ENCODE measurements around the gene FTL. TPM values are rescaled to one million over a fixed set of nuclear protein-coding genes. Genes with fewer than 3 reads are reported as not detected.
A peak's percentile ranks its signal among the peaks of the same experiment; 100 is the strongest.
"Not testable (repeated sequence)": the region's sequence is repeated elsewhere in the genome, so short reads cannot be mapped to it uniquely, and the experiment has no call there.

The FTL gene
- total RNA-seq (1,000 to 10,000 TPM in 1 of 6 donors, 100 to 1,000 TPM in 5; 394 to 1,427 (median 690) TPM), polyA plus RNA-seq (1,000 to 10,000 TPM; 1,427 to 1,473 TPM)

DNA sequence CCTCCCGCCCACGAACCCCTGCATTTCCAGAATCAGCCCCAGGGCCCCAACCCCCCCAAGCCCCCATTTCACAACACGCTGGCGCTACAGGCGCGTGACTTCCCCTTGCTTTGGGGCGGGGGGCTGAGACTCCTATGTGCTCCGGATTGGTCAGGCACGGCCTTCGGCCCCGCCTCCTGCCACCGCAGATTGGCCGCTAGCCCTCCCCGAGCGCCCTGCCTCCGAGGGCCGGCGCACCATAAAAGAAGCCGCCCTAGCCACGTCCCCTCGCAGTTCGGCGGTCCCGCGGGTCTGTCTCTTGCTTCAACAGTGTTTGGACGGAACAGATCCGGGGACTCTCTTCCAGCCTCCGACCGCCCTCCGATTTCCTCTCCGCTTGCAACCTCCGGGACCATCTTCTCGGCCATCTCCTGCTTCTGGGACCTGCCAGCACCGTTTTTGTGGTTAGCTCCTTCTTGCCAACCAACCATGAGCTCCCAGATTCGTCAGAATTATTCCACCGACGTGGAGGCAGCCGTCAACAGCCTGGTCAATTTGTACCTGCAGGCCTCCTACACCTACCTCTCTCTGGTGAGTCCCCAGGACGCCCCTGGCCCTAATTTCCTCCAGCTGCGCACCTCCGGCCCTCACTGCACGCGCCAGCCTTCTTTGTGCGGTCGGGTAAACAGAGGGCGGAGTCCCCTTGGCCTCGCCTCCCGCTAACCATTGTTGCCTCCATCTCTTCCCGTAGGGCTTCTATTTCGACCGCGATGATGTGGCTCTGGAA is at the start of gene FTL:
Gene FTL, plus strand, starts transcription at position 270 of the 766 bp plus-strand sequence. Its CDS starts 199 bp downstream, at position 469.
- ATAC-seq (peak; percentile 86 to 89 (median 88)), FAIRE-seq (no peak), DNase-seq (peak; percentile 94 to 99 (median 96))
- Histone ChIP-seq H3K36me3 (no peaks in the 10 kb centered on the region), H3K9me3 (no peaks in the 10 kb centered on the region), H3K27ac (peak within 1 kb of the TSS; percentile 77 to 93 (median 88)), H3K4me3 (peak within 1 kb of the TSS; percentile 42 to 84 (median 64)), H3K4me1 (peaks cover 14 to 17% (median 15%) of the 10 kb centered on the region in 3 donors), H3K27me3 (no peaks in the 10 kb centered on the region)
- 0% methylated on average over 47 to 52 of the region's 52 CpGs for WGBS, 2 donors
- intact Hi-C loops (cut with DNase I), result loop anchor here in 2 of 3 donors (5.0 to 10.0 kb wide), 3 partner anchors 90 to 170 kb away; partner anchors contain the start of gene PPP1R15A (in 1 of the 2)
- TF ChIP-seq, protein P1, sequence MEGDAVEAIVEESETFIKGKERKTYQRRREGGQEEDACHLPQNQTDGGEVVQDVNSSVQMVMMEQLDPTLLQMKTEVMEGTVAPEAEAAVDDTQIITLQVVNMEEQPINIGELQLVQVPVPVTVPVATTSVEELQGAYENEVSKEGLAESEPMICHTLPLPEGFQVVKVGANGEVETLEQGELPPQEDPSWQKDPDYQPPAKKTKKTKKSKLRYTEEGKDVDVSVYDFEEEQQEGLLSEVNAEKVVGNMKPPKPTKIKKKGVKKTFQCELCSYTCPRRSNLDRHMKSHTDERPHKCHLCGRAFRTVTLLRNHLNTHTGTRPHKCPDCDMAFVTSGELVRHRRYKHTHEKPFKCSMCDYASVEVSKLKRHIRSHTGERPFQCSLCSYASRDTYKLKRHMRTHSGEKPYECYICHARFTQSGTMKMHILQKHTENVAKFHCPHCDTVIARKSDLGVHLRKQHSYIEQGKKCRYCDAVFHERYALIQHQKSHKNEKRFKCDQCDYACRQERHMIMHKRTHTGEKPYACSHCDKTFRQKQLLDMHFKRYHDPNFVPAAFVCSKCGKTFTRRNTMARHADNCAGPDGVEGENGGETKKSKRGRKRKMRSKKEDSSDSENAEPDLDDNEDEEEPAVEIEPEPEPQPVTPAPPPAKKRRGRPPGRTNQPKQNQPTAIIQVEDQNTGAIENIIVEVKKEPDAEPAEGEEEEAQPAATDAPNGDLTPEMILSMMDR (IDR thresholded peaks at IDR 0.05), result no peak

DNA sequence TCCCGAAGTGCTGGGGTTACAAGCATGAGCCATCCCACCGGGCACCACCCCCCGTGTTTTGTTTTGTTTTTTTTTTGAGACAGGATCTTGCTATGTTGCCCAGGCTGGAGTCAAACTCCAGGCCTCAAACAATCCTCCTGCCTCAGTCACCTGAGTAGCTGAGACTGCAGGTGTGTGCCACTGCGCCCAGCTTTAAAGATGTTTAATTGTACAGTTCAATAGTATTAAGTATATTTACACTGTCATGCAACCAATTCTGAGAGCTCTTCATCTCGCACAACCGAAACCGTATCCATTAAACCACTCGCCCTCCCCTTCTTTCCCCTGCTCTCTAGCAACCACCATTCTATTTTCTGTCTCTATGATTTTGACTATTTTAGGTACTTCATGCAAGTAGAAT is 49.4 kb upstream of the FTL start:
- Histone ChIP-seq H3K4me3 (no peak overlapping the region), H3K36me3 (peaks cover 3 to 12% (median 11%) of the 10 kb centered on the region in 3 donors), H3K4me1 (no peaks in the 10 kb centered on the region), H3K9me3 (no peaks in the 10 kb centered on the region), H3K27ac (no peak overlapping the region), H3K27me3 (no peaks in the 10 kb centered on the region)
- FAIRE-seq (no peak), ATAC-seq (peak in 3 of 4 donors; percentile 18 to 55 (median 20)), DNase-seq (no peak)
- intact Hi-C loops (cut with DNase I), result no loop called here
- 88 to 90% methylated on average over 8 of the region's 8 CpGs for WGBS, 2 donors
- TF ChIP-seq, protein P1 (IDR thresholded peaks at IDR 0.05), result no peak

DNA sequence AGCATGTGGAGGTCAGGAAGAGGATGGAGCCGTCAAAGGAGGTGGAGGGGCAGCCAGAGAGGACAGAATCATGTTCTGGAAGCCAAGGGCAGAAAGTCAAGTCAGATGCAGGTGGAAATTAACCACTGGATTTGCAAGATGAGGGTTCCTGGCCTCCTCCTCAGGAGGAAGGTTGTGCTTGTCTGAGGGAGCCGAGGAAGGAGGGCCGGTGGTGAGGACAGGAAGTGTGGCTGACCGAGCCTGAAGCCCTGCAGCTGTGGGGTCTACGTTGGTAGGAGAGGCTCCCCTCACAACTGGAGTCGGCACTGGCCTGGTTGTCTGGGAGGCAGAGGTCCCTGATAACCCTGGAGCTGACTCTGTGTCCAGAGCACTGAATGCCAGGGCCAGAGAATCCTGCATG is 47.0 kb upstream of the FTL start:
- intact Hi-C loops (cut with DNase I), result no loop called here
- WGBS, 2 donors, result 91% methylated on average over 6 of the region's 6 CpGs

DNA sequence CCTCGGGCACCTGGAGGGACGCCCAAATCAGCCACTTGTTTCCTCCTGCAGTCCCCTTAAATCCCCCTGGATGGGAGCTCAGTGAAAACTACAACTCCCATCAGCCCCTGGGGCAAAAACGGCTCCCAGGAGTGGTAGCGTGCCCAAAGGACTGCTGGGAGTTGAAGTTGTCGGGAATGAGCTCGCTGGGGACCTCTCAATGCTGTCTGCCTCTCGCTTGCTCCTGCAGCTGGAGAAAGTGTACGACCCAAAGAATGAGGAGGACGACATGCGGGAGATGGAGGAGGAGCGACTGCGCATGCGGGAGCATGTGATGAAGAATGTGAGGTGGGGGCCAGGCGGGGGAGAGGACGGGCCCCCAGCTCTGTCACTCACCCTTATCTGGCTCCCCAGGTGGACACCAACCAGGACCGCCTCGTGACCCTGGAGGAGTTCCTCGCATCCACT is 46.3 kb upstream of the FTL start:
- no peak for FAIRE-seq
- TF ChIP-seq, protein P1 (IDR thresholded peaks at IDR 0.05), result no peak
- peak in 2 of 4 donors; percentile 55 to 58 for ATAC-seq
- no peak overlapping the region for H3K27ac ChIP-seq
- no peaks in the 10 kb centered on the region for H3K27me3 ChIP-seq
- no peak overlapping the region for H3K4me3 ChIP-seq
- no peaks in the 10 kb centered on the region for H3K4me1 ChIP-seq
- intact Hi-C loops (cut with DNase I), result no loop called here
- H3K36me3 ChIP-seq, result peaks cover 0 to 3% (median 0%) of the 10 kb centered on the region in 3 donors
- no peaks in the 10 kb centered on the region for H3K9me3 ChIP-seq
- WGBS, 2 donors, result 89 to 91% methylated on average over 18 of the region's 18 CpGs
- DNase-seq, result no peak

More for the DNA sequence above, 47.0 kb upstream of the FTL start:
- Histone ChIP-seq H3K4me1 (no peaks in the 10 kb centered on the region), H3K9me3 (no peaks in the 10 kb centered on the region), H3K27ac (no peak overlapping the region), H3K4me3 (no peak overlapping the region), H3K36me3 (peaks cover 0 to 3% (median 3%) of the 10 kb centered on the region in 3 donors), H3K27me3 (no peaks in the 10 kb centered on the region)
- TF ChIP-seq, protein P1 (IDR thresholded peaks at IDR 0.05), result no peak
- DNase-seq (no peak), ATAC-seq (no peak), FAIRE-seq (no peak)

DNA sequence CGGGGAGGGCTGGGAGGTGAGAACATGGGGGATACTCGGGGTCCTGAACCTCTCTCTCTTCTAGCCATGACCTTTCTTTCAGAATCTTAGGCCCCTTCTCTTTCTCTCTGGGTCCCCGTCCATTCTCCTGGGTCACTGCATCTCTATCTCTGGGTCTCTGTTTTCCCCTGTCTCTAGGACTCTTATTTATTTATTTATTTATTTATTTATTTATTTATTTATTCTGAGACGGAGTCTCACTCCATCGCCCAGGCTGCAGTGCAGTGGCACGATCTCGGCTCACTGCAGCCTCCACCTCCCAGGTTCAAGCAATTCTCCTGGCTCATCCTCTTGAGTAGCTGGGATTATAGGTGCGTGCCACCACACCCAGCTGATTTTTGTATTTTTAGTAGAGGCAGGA is 45.8 kb upstream of the FTL start:
- ATAC-seq; FAIRE-seq; intact Hi-C loops (cut with DNase I); H3K27me3 ChIP-seq; H3K4me1 ChIP-seq; H3K36me3 ChIP-seq; H3K4me3 ChIP-seq; DNase-seq; H3K27ac ChIP-seq; H3K9me3 ChIP-seq: not testable (repeated sequence)
- WGBS, 2 donors, result 96 to 98% methylated on average over 8 of the region's 8 CpGs
